Brain microvascular endothelial cell (primary cell): Measurements from ENCODE around the gene EBF3.

Experiments
- DNase-seq: peaks from one replicate; pipeline ENCODE4 v3.0.0-alpha.2; 2020
- H3K27ac ChIP-seq: fragments of 250-450 bp; sonication (Bioruptor Pico); 2 replicates; pipeline ENCODE4 v1.5.1; 2020; ENCODE audit warnings: mild to moderate bottlenecking, moderate library complexity
- H3K27me3 ChIP-seq: fragments of 250-450 bp; sonication (Bioruptor Pico); replicated peaks from 2 replicates; pipeline ENCODE4 v1.5.1; 2020; ENCODE audit warnings: mild to moderate bottlenecking
- H3K36me3 ChIP-seq: fragments of 250-450 bp; sonication (Bioruptor Pico); replicated peaks from 2 replicates; pipeline ENCODE4 v1.5.1; 2020; ENCODE audit warnings: mild to moderate bottlenecking
- H3K4me3 ChIP-seq: 2 replicates; pipeline ENCODE4 v1.5.1; 2011; ENCODE audit warnings: low read depth, mild to moderate bottlenecking, control low read depth, low read length, moderate library complexity
- CTCF ChIP-seq: IDR thresholded peaks from 2 replicates; pipeline ENCODE4 v1.5.1; 2011; ENCODE audit warnings: low read depth, mild to moderate bottlenecking, moderate library complexity, low read length, control low read depth, inconsistent platforms; ENCODE audit errors: missing control alignments
- in situ Hi-C: cut with HindIII; loops from 2 replicates; pipeline ENCODE4 v1.10.0; 2017; ENCODE audit warnings: low sequenced_read_pairs, low pct_ligation_motif_present

Gene EBF3

GRCh38 chr10:129914960-129915359, 49.1 kb downstream of the EBF3 start:
- Histone ChIP-seq H3K27me3 (no peaks in the 10 kb centered on the region), H3K36me3 (no peaks in the 10 kb centered on the region), H3K27ac (no peak overlapping the region), H3K4me3 (no peak overlapping the region)
- no peak for DNase-seq
- TF ChIP-seq CTCF: no peak
- in situ Hi-C loops: no loop called here

DNA sequence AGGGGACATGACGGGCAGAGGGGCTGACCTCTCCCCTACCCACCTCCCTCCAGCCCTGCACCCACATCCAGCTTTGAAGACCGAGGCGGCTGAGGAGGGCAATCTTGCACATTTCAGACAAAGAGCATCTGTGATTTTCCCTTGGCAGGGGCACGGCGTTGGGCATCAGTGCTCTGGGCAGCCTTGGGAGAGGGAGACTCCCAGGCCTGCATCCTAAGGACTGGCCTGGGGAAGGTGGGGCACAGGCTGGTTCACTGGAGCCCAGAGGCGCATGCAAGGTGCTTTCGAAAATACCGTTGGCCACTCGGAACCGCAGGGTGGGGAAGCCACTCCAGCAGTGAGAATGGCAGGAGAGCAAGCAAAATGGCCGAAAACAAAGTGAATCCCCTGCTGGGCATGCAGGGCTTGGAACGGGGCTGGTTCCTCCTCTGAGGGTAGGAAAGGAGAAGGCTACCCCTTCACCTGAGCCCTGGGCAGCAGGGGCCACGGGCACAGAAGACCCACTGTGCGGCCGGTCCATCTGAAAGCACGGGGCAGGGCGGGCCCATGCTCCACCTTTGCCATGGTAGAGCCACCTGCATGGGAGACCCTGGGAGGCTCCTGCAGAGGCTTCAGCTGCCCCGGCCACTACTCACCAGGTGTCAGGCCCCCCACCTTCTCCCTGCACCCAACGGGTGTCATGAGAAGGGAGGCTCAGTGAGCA, 49.8 kb downstream of the EBF3 start:
- no peak for DNase-seq
- no peaks in the 10 kb centered on the region for H3K27me3 ChIP-seq
- no peak overlapping the region for H3K27ac ChIP-seq
- no peak for TF ChIP-seq CTCF
- no peak overlapping the region for H3K4me3 ChIP-seq
- H3K36me3 ChIP-seq: no peaks in the 10 kb centered on the region
- in situ Hi-C loops: no loop called here

DNA sequence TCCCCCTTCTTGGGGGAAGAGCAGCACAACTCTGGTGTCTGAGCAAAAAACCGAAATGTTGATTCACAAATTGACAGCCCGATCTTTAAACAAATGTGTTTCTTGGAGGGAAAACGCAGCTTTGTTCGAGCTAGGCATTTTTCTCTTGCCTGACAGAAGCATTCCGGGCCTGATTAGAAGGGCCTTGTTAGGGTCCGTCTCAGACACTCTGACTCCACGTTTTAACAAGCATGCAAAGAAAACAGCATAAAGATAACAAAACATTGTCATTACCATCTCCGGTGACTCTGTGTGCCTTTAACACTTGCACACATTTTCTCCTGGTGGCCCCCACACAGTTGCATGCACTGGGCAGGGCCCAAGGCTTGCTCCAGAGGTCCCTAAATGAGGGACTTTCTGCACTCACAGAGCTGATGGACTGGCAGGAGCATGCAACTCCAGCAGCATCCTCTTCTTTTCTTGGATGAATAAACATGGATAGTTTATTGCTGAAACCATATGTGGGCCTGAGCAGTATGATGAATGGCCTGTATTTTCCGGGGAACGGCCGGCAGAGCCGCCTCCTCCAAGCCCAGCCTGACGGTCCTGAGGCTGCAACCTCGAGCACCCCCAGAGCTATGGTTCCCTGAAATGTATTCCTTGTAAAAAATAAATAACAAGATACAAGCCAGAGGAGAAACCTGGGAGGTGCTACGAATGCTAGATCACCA, 50.9 kb downstream of the EBF3 start:
- in situ Hi-C loops: no loop called here
- no peak overlapping the region for H3K27ac ChIP-seq
- TF ChIP-seq CTCF: no peak
- H3K27me3 ChIP-seq: no peaks in the 10 kb centered on the region
- DNase-seq: no peak
- no peak overlapping the region for H3K4me3 ChIP-seq
- no peaks in the 10 kb centered on the region for H3K36me3 ChIP-seq

GRCh38 chr10:129912166-129912917, 51.7 kb downstream of the EBF3 start:
- in situ Hi-C loops: no loop called here
- no peaks in the 10 kb centered on the region for H3K27me3 ChIP-seq
- DNase-seq: no peak
- no peak for TF ChIP-seq CTCF
- H3K27ac ChIP-seq: no peak overlapping the region
- no peak overlapping the region for H3K4me3 ChIP-seq
- no peaks in the 10 kb centered on the region for H3K36me3 ChIP-seq

DNA sequence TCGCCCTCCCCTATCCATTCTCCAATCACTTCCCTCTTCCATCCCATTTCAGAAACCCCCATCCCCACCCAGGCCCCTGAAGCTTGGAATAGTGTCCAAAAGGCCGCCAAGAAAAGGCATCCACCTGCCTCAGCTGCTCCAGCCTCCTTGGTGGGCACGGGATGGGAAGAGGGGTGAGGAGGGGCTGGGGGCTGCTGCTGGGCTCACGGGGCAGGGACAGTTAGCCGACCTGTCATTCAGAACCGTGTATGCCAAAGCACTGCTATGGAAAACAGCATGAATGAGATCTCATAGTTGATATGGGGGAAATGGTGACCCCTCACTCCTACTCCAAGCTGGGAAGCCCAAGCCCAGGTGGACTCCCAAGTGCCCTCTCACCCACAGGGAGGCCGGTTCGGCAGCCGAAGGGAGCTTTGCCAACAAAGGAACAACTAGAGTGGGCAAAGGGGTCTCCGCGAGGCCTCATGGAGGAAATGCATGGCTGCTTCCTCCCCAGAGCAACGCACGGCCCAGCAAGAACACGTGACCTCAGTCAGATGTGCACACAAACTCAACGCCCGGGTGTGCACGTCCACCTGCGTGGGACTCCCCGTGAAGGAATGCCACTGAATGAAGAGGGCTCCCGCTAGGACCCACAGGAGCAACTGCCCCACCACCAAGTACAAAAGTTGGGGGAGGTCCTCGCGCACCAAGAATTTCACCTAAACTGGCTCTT, 52.5 kb downstream of the EBF3 start:
- in situ Hi-C loops: no loop called here
- no peak overlapping the region for H3K4me3 ChIP-seq
- DNase-seq: no peak
- H3K36me3 ChIP-seq: no peaks in the 10 kb centered on the region
- H3K27me3 ChIP-seq: no peaks in the 10 kb centered on the region
- no peak for TF ChIP-seq CTCF
- H3K27ac ChIP-seq: no peak overlapping the region
